Stimulated activated CD4-positive, alpha-beta T cell treated with anti-CD3 and anti-CD28 coated beads, Interleukin-1b, Interleukin-23, amount 100 ng/mL, for 24 hours (primary cell): Measurements from ENCODE around the gene UBE2G1.

Experiments
- DNase-seq, 4 experiments: peaks; one replicate each; pipeline ENCODE4 v3.0.0-alpha.2; 2020; ENCODE audit warnings: low read depth in 4 of 4, low spot score in 1 of 4

UBE2G1 gene

GRCh38 chr17:4340914-4341615 lies 25.4 kb downstream of the UBE2G1 start:
- no peak for DNase-seq

DNA sequence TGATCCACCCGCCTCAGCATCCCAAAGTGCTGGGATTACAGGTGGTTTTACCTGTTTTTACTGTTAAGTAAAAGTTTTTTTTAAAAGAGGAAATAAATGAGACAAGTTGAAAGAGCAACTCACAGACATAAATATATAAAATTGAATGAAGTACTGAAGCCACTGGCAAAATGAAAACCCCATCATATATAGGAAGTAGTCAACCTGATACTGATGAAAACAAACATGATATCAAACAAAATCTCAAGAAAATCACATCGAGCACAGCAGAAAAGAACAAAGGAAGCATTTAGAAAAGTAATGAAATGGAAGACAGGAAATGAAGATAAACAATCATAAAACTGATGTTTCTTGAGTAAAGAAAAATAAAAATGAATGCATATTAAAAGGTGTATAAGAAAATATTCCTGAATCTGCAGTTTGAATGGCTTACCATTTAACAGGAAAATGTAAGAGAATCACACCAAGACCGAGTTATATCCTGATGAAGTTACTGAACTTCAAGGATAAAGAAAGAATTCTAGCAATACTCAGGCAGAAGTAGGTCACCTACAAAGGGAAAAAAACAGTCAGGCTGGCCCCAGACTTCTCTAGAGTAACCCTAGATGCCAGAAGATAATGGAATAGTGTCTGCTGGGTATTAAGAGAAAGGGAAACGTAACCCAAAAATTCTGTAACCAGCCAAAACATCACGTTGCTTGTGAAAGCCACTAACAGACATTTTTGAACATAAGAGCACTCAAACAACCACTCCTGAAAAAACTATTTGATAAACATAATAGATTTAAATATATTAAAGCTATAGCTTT lies 31.5 kb downstream of the UBE2G1 start:
- no peak for DNase-seq

DNA sequence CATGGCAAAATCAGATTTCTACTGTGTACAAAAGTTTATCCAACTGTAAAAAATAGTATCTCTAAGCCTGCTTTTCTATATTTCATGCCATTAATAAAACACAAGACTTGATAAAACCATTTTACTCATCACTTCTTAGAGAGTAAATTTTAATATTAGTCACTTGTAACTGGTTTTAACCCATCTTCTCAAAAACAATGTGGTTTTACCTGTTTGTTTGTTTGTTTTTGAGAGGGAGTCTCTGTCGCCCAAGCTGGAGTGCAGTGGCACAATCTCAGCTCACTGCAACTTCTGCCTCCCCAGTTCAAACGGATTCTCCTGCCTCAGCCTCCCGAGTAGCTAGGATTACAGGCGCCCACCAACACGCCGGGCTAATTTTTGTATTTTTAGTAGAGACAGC lies 32.1 kb downstream of the UBE2G1 start:
- no peak for DNase-seq

DNA sequence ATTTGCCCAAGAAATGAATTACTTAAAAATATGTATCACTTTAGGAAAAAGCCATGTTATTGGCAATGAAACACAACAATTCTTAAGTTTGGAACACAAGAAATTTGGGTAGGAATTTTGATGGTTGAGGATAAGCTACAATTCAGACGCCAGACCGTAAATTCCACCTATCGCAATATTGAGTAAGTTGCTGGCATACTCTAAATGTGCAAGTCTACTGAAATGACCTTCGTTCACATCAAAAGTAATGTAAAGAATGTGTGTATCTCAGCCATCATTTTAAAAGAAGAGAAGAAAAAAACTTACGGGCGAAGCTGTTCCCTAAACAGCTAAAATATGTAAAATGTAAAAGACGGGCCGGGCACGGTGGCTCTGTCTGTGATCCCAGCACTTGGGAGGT lies 33.4 kb downstream of the UBE2G1 start:
- DNase-seq: no peak

GRCh38 chr17:4332296-4332970 lies 34.0 kb downstream of the UBE2G1 start:
- no peak for DNase-seq

GRCh38 chr17:4331614-4332013 lies 34.9 kb downstream of the UBE2G1 start:
- DNase-seq: no peak

DNA sequence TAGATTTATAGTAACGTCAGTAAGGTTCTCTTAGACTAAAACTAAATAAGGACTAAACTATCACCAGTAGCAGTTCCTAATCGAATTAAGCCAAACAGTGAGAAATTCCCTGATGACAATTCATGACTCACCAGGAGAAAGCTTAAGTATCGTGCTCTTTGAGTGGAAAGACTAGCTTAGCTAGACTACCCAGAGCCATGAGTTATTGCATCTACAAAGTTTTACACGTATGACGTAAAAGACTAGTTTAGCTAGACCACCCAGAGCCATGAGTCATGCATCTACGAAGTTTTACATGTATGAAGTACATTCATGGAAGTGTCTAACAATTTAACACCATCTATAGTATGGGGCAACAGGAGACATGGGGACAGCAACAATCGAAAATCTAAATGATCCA lies 36.6 kb downstream of the UBE2G1 start:
- DNase-seq: no peak

GRCh38 chr17:4327606-4328005 lies 38.9 kb downstream of the UBE2G1 start:
- no peak for DNase-seq

- no peak for DNase-seq
Measured at GRCh38 chr17:4326608-4327007, 39.9 kb downstream of the UBE2G1 start.

- no peak for DNase-seq
Measured at GRCh38 chr17:4326112-4326511, 40.4 kb downstream of the UBE2G1 start.

DNA sequence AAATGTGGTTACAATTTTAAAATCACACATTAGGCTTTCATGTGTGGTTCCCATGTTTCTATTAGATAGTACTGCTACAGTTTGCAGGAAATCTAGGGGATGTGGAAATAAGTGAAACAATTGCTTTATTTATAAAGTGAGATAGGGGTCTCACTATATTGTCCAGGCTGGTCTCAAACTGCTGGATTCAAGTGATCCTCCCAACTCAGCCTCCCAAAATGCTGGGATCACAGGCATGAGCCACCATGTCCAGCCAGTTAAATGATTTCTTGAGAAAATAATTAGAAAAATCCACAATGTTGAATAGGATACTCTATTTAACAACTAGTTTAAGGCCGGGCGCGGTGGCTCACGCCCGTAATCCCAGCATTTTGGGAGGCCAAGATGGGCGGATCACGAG lies 42.0 kb downstream of the UBE2G1 start:
- DNase-seq: no peak

GRCh38 chr17:4319221-4319620 lies 47.3 kb downstream of the UBE2G1 start:
- DNase-seq: no peak

GRCh38 chr17:4318596-4318995 lies 47.9 kb downstream of the UBE2G1 start:
- DNase-seq: no peak

DNA sequence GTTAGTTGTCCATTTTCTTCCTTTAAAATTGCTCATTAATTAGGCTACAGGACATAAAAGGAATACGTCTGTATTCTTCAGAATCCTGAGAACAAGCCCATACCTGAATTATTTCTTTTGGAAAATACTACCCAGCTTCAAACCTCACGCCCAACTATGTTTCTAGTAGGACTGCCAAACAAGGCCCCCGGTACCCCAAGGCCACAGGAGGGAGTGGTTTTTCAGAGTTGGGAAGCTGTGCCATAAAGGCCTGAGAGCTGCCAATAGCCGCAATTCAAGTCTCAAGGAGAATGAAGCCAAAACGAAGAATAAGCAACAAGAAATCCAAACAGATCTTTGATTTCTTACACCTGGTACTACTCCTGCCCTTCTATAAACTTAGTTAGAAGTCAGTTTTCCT lies 48.3 kb downstream of the UBE2G1 start:
- no peak for DNase-seq

DNA sequence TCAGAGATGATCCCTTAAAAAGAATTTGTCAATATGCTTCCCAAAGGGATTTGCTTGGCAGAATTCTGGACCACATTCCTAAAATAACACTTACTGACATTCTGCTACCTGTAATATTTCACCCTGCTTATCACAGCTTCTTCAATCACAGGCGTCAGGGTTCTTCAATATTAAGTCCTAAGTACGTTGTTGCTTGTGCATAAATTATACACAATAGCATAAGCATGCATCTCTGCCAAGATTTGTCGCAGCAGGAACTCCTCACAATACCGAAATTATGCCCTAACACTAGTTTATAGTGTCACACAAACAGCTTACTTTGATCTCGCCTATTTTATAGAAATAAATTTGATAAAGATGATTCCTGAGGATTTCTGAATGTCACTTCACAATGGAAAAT lies 48.9 kb downstream of the UBE2G1 start:
- DNase-seq: no peak

DNA sequence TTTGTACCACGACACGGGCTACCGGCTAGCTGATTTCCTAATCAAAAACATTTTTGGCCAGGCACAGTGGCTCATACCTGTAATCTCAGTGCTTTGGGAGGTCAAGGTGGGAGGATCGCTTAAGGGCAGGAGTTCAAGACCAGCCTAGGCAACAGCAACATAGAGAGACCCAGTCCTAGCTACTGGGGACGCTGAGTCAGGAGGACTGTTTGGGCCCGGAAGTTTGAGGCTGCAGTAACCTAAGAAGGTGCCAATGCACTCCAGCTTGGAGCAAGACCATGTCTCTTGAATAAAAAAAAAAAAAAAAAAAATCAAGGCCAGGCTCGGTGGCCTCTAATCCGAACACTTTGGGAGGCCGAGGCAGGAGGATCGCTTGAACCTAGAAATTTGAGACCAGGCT lies 49.8 kb downstream of the UBE2G1 start:
- no peak for DNase-seq

- no peak for DNase-seq
Measured at GRCh38 chr17:4314618-4315017, 51.9 kb downstream of the UBE2G1 start.

GRCh38 chr17:4314179-4314578 lies 52.3 kb downstream of the UBE2G1 start:
- no peak for DNase-seq

- DNase-seq: no peak
Measured at GRCh38 chr17:4313221-4314114, 53.0 kb downstream of the UBE2G1 start.

DNA sequence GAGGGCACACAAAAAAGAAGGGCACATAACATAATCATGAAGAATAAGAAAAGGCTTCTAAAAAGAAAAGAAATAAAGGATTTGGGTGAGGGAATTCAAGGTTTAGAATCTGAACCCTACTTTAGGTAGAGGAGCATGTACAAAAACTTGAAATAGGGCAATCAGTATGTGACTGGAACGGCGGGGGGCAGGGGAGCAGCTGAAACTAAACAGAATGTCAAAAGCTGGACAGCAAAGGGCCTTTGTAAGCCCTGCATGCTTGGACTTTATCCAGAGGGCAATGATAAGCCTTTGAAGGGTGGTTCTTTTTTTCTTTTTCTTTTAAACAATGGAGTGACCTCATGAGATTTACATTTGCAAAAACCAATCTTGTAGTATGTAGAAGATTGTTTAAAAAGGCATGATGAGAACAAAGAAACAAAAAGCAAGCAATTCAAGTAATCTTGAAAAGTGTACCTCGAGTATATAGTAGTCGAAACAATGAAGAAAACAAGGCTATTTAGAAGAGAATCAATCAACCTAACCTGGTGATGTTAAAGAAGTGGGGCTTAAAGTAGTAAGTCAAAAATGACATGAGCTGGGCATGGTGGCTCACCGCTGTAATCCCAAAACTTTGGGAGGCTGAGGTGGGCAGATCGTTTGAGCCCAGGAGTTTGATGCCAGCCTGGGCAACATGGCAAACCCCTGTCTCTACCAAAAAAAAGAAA lies 56.0 kb downstream of the UBE2G1 start:
- no peak for DNase-seq

- no peak for DNase-seq
Measured at GRCh38 chr17:4309897-4310296, 56.6 kb downstream of the UBE2G1 start.
